HL-60 (cell line): ENCODE measurements around the gene UTP3.
A peak's percentile ranks its signal among the peaks of the same experiment; 100 is the strongest.
"Not testable (repeated sequence)": the region's sequence is repeated elsewhere in the genome, so short reads cannot be mapped to it uniquely, and the experiment has no call there.

Experiments used
- DNase-seq, 2 experiments: peaks; one replicate each; pipeline ENCODE4 v3.0.0-alpha.2; 2010 to 2020; ENCODE audit warnings: low read depth in 1 of 2, low spot score in 1 of 2
- H3K27ac ChIP-seq: fragments of 250-450 bp; sonication (Bioruptor Pico); replicated peaks from 2 replicates; pipeline ENCODE4 v1.5.1; 2020; ENCODE audit warnings: mild to moderate bottlenecking, moderate library complexity
- H3K27me3 ChIP-seq: fragments of 250-450 bp; sonication (Bioruptor Pico); 2 replicates; pipeline ENCODE4 v1.5.1; 2021; ENCODE audit warnings: mild to moderate bottlenecking, moderate library complexity; ENCODE audit not compliant: insufficient read depth, poor library complexity, severe bottlenecking
- H3K4me3 ChIP-seq: replicated peaks from 2 replicates; pipeline ENCODE4 v1.5.1; 2011; ENCODE audit warnings: mild to moderate bottlenecking, control low read depth, low read length; ENCODE audit not compliant: insufficient read depth
- CTCF ChIP-seq: IDR thresholded peaks from one replicate; pipeline ENCODE4 v1.5.1; 2011; ENCODE audit warnings: low read length, control low read depth, inconsistent platforms; ENCODE audit not compliant: insufficient read depth
- GABPA ChIP-seq: IDR thresholded peaks from 2 replicates; pipeline ENCODE4 v1.6.1; 2012; ENCODE audit warnings: low read depth
- POLR2AphosphoS5 ChIP-seq: IDR thresholded peaks from 2 replicates; pipeline ENCODE4 v1.6.1; 2012; ENCODE audit warnings: low read depth
- REST ChIP-seq: IDR thresholded peaks from 2 replicates; pipeline ENCODE4 v1.6.1; 2012; ENCODE audit warnings: low read depth; ENCODE audit not compliant: insufficient replicate concordance
- SPI1 ChIP-seq: IDR thresholded peaks from 2 replicates; pipeline ENCODE4 v1.6.1; 2012; ENCODE audit warnings: low read depth, mild to moderate bottlenecking, borderline replicate concordance

The UTP3 gene

GRCh38 chr4:70687392-70687791 lies 940 bp upstream of the UTP3 start:
- H3K27ac ChIP-seq = peak overlapping the region; percentile 80
- H3K27me3 ChIP-seq = no peaks in the 10 kb centered on the region
- DNase-seq = peak in 1 of 2 experiments; percentile 8
- TF ChIP-seq SPI1 (no peak), CTCF (no peak), POLR2AphosphoS5 (no peak), GABPA (no peak), REST (no peak)
- H3K4me3 ChIP-seq = peak overlapping the region; percentile 93

- Histone ChIP-seq H3K27me3 (no peaks in the 10 kb centered on the region), H3K4me3 (peak overlapping the region; percentile 93), H3K27ac (peak overlapping the region; percentile 80)
- DNase-seq = peak in 1 of 2 experiments; percentile 4
- TF ChIP-seq SPI1 = no peak
- no peak for TF ChIP-seq CTCF
- TF ChIP-seq GABPA = no peak
- TF ChIP-seq REST = no peak
- TF ChIP-seq POLR2AphosphoS5 = no peak
These were observed 481 bp downstream of the UTP3 start for GRCh38 chr4:70688795-70689231.

- peak overlapping the region; percentile 21 for H3K27ac ChIP-seq
- no peaks in the 10 kb centered on the region for H3K27me3 ChIP-seq
- H3K4me3 ChIP-seq = no peak overlapping the region
- TF ChIP-seq CTCF = no peak
- DNase-seq = peak in 1 of 2 experiments; percentile 46
These were observed 3.3 kb downstream of the UTP3 start for GRCh38 chr4:70691661-70692060.

- not testable (repeated sequence) for H3K27ac ChIP-seq, H3K4me3 ChIP-seq, H3K27me3 ChIP-seq, DNase-seq
These were observed 6.3 kb downstream of the UTP3 start for GRCh38 chr4:70694633-70695032.

GRCh38 chr4:70698435-70698834 lies 10.1 kb downstream of the UTP3 start:
- not testable (repeated sequence) for DNase-seq, H3K27ac ChIP-seq, H3K27me3 ChIP-seq, H3K4me3 ChIP-seq
